ENCODE results near the gene KCNAB1.
"Not testable (repeated sequence)": the region's sequence is repeated elsewhere in the genome, so short reads cannot be mapped to it uniquely, and the experiment has no call there.

The KCNAB1 gene

DNA sequence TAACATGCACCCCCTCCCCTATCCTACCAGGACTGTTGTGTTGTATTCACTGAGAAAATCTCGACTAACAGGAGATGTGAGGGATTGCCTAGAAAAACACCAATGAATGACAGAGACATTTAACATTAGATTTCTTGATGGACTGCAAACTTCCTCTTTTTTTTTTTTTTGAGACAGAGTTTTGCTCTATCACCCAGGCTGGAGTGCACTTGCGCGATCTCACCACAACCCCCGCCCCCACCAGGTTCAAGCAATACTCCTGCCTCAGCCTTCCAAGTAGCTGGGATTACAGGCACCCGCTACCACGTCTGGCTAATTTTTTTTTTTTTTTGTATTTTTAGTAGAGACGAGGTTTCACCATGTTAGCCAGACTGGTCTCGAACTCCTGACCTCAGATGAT is 17.0 kb downstream of the KCNAB1 start:
- DNase-seq (ENCODE audit: low read depth), result not testable (repeated sequence)

DNA sequence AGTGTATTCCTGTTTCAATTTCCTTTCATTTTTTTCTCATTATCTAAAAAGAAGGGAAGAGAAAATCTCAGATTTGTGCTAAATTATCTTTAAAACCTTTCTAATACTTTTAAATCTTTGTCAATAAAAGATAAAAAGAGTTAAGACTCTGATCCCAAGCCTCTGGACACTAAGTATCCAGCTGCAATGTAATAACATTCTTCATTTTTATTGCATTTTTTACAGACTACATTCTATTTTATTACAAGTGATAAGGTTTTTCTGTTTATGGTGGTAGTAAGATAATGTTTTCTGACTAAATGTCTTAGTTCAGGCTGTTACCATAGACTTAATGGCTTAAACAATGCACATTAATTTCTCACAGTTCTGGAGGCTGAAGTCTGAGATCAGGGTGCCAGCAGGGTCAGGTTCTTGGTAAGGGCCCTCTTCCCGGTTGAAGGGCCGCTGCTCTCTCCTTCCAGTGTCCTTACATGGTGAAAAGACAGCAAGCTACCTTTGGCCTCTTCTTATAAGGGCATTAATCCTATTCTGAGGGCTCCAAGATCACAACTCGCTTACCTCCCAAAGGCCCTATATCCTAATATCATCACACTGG is 19.7 kb downstream of the KCNAB1 start:
- DNase-seq (ENCODE audit: low read depth), result no peak

DNA sequence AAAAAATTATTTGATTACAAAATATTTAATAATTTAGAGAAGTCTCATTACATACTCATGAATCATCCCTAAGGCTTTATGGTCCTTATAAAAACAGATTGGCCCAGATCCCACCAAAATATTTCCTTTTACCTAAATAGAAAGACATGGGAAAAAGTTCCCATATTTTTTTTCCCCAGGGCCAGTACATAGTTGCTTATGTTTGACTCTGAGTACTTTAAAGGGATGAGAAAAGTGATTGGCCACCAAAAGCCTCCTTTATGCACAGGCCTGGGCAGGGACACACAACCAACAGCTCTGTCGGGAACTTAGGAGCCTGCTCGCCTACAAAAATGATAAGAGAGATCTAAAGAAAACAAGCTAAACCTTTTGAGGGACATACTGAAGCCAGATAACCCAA is 22.3 kb downstream of the KCNAB1 start:
- no peak for DNase-seq (ENCODE audit: low read depth)

- DNase-seq (ENCODE audit: low read depth), result no peak
Observed at GRCh38 chr3:156143136-156143535, 22.8 kb downstream of the KCNAB1 start.

GRCh38 chr3:156144060-156144459 is 23.7 kb downstream of the KCNAB1 start:
- no peak for DNase-seq (ENCODE audit: low read depth)

- no peak for DNase-seq (ENCODE audit: low read depth)
Observed at GRCh38 chr3:156145866-156146265, 25.5 kb downstream of the KCNAB1 start.

GRCh38 chr3:156148345-156148945 is 28.1 kb downstream of the KCNAB1 start:
- DNase-seq (ENCODE audit: low read depth), result no peak

DNA sequence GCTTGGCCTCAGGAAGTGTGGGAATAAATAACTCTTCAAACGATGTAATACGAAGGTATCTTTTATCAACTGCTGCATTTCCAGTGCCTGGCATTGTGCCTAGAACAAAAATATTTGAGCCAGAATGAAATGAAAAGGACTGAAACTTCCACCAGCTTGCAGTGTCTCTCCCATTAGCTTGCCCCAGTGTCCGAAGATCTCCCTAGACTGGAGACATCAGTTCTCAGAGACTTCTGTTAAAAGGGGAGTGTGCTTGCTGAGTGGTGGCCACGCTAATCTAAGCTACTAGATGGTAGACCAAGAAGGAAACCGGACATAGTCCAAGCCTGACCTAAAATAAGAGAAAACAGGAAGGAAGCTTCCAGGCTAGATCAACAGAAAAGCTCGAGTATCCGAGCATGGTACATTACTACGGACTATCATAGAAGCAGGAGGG is 28.6 kb downstream of the KCNAB1 start:
- DNase-seq (ENCODE audit: low read depth), result no peak

GRCh38 chr3:156149876-156150275 is 29.5 kb downstream of the KCNAB1 start:
- no peak for DNase-seq (ENCODE audit: low read depth)

- DNase-seq (ENCODE audit: low read depth), result no peak
Observed at GRCh38 chr3:156150434-156151066, 30.2 kb downstream of the KCNAB1 start.

DNA sequence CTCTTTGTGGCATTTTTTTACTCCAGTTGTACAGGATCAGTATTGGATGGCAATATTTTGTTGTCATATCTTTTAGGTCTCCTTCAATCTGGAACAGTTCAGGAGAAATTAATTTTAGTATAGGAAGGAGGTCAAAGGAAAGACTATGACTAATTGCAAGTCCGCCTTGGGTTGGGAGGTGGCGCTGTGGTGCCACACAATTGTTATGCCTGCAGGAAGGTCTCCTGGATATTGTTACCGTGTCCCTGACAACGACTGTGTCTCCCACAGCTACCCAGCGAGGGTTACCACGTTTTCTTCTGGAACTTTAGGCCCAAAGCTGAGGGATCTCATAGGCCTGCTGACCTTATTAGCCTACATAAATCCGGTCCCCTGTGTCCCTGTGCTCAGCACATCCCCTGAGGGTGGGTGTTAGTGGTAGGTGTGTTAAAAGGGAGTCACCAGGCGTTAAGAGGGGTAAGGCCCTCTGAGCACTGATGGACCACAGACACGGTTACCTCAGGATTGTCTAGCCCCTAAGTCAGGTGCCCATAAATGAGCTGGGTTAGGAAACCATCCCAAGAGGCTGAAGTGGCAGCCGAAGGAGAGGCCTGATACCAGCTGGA is 31.5 kb downstream of the KCNAB1 start:
- DNase-seq (ENCODE audit: low read depth), result peak; percentile 26

- no peak for DNase-seq (ENCODE audit: low read depth)
Observed at GRCh38 chr3:156158656-156159295, 38.4 kb downstream of the KCNAB1 start.

- DNase-seq (ENCODE audit: low read depth), result no peak
Observed at GRCh38 chr3:156160647-156161046, 40.3 kb downstream of the KCNAB1 start.

DNA sequence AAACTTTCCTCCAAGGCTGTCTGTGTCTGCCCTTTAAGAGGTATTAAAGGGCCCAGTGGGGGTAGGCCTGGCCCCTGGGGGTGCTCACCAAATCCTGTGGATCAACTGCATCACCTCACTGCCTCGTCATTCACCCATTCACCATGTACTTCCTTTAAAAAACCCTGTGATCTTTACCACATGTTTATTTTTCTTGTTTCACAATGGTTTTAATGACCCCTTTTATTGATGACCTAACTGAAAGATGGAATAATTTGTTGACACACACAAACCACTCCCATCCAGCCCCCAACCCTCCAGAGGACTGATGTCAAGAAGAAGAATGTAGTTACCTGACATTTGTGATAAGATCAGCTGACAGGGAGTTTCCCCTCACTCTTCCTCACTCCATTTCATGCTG is 40.8 kb downstream of the KCNAB1 start:
- DNase-seq (ENCODE audit: low read depth), result no peak

DNA sequence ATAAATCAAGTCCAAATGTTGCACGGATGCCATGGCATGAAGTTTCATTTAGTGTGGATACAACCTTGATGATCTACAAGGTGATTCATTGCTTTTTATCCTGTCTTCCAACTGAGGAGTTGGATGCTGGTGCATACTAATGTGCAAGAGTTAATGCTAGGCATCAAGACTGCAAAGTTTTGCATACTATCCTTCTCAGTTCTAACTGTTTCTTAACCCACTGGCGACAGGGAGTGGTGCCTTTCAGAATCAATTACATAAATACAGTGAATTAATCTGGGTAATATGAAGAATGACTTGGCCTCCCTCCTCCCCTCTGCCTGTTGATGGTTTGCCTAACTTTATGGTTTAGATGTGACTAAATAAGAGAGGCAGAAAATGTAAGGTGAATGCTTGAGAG is 43.5 kb downstream of the KCNAB1 start:
- no peak for DNase-seq (ENCODE audit: low read depth)

- DNase-seq (ENCODE audit: low read depth), result no peak
Observed at GRCh38 chr3:156166808-156167207, 46.4 kb downstream of the KCNAB1 start.

DNA sequence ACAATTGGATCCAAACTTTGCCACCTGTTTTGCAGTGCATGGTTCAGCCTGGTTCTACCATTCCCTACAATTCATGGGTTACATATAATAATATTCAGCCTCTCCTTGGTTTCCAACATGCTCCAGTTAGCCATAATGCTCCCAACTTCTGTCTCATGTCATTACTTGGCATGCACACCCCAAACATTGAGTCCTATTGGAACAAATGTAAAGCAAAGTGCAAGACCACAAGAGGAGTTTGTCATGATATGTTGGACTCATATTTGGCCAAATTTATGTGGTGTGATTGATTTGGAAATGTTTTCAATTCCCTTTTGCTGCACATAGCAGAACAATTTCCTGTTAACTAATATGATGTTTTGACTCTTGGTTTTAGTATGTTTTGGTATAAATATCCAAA is 50.2 kb downstream of the KCNAB1 start:
- DNase-seq (ENCODE audit: low read depth), result no peak

DNA sequence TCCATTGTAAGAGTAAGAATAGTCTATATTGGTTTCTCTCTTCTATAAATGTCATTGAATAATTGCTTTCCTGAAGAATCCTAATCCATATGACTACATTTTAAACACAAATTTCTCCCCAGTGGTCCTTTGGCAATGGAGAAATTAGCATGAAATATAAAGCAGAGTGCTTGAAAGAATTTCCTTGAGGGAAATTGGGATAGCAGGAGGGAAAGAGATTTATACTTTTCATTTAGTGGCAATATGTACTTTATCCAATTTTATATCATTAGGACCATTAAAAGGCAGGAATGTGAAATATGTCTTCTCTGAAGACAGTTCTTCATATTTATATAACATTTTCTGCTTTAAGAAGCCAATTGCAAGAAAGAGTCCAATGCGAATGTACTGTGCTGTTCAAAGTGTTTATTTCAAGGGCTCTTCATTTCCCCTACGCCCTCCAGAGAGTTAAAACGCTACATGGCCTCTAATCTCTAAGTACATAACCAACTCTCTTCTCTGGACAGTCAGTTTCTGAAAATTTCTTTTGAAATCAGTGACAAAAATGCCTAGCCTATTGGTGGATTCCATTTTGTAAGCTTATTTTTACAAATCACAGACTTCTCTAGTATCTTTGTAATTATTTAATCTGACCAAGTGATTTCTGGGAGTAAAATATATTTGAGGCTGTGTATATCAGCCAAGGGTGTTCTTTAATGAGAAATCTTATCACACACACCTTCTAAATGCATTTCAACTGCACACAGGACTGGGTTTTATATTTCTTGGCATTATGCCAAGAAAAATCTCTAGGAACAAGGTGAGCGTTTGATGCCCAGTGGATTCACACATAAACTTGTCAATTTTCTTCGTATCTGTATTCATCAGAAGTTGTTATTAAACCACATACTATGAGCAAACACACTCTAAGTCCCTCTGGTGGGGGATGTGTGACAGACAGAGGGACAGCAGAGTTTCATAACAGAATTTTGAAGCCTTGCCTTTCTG is 51.2 kb downstream of the KCNAB1 start:
- no peak for DNase-seq (ENCODE audit: low read depth)

DNA sequence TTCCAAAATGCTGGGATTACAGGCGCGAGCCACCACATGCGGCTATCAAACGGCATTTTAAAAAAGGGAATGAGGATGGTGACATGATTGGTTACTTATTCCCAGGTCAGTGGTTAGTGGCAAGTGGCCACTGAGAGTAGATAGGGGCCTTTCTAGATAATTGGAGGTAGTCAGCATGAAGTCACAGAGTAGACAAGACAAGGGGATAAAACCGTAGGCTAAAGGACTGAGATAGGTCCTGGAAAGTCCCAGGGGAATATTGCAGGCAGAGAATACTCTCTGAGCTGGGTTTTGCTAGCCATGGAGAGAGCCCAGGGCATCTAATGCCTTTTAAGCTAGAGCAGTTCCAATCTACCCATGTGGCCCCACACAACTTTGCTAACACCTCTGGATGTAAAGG is 52.2 kb downstream of the KCNAB1 start:
- no peak for DNase-seq (ENCODE audit: low read depth)

DNA sequence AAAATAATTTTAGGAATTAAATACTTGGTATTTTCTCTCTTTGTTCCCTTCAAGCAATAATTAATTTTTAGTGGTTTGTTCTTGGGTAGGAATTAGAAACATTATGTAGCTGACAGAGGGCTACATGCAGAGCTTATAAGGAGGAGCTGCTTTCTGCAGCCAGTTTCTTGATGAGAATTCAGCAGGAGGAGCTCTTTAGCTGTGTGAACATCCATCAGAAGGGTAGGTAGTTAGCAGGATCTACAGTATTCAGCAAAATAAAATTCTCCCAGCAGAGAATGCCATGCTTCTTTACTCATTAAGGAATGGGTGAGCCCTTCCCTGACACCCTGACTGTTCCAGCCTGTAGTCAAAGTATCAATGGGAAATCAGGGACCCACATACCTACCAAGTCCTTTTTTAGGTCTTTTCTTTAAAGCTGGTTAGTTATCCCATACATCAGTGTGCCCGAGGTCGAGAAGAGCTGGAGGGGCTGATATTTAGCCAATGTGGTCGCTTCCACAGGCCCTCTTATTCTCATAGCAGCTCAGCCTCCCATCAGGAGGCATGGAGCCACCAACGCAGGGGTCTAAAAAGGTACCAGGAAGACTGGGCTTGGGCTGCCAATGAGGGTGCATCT is 54.0 kb downstream of the KCNAB1 start:
- no peak for DNase-seq (ENCODE audit: low read depth)

- no peak for DNase-seq (ENCODE audit: low read depth)
Observed at GRCh38 chr3:156175570-156175969, 55.2 kb downstream of the KCNAB1 start.
